ENCODE measurements around the gene NUMB.

DNA sequence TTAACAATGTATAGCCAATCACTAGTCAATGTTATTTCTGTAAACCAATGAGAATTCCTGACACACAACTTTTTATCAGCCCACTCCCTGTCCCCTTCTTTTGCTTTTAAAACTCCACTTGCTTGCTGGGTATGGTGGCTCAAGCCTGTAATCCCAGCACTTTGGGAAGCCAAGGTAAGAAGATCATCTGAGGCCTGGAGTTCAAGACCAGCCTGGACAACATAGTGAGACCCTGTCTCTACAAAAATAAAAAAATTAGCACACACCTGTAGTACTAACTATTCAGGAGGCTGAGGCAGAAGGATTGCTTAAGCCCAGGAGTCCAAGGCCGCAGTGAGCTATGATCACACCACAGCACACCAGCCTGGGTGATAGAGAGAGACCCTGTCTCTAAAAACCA is 133.3 kb downstream of the NUMB start:
- TF ChIP-seq, protein P1, sequence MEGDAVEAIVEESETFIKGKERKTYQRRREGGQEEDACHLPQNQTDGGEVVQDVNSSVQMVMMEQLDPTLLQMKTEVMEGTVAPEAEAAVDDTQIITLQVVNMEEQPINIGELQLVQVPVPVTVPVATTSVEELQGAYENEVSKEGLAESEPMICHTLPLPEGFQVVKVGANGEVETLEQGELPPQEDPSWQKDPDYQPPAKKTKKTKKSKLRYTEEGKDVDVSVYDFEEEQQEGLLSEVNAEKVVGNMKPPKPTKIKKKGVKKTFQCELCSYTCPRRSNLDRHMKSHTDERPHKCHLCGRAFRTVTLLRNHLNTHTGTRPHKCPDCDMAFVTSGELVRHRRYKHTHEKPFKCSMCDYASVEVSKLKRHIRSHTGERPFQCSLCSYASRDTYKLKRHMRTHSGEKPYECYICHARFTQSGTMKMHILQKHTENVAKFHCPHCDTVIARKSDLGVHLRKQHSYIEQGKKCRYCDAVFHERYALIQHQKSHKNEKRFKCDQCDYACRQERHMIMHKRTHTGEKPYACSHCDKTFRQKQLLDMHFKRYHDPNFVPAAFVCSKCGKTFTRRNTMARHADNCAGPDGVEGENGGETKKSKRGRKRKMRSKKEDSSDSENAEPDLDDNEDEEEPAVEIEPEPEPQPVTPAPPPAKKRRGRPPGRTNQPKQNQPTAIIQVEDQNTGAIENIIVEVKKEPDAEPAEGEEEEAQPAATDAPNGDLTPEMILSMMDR (IDR thresholded peaks at IDR 0.05): no peak
- no peak for TF ChIP-seq POLR2A (IDR thresholded peaks at IDR 0.05)
